VCaP (cell line): ENCODE results near the gene AP1S1.
"Not testable (repeated sequence)": the region's sequence is repeated elsewhere in the genome, so short reads cannot be mapped to it uniquely, and the experiment has no call there.

Source experiments
- H3K27ac ChIP-seq: fragments of 450-650 bp; 2 replicates; pipeline ENCODE4 v1.5.1; 2017
- CTCF ChIP-seq: fragments of 450-650 bp; conservative IDR thresholded peaks from 2 replicates; pipeline ENCODE4 v1.5.1; 2017; ENCODE audit warnings: mild to moderate bottlenecking, moderate library complexity

The AP1S1 gene

GRCh38 chr7:101126651-101127459, 27.4 kb upstream of the AP1S1 start, which contains the start of gene SERPINE1:
Gene SERPINE1 (plus strand): TSS chr7:101127104. CDS start chr7:101128394, 1,290 bp downstream.
- TF ChIP-seq CTCF: no peak
- H3K27ac ChIP-seq: no peak within 1 kb of the TSS

- H3K27ac ChIP-seq: no peak overlapping the region
- no peak for TF ChIP-seq CTCF
These were observed 26.7 kb upstream of the AP1S1 start for GRCh38 chr7:101127460-101128039.

- no peak overlapping the region for H3K27ac ChIP-seq
- no peak for TF ChIP-seq CTCF
These were observed 26.0 kb upstream of the AP1S1 start for GRCh38 chr7:101128040-101128834.

- no peak overlapping the region for H3K27ac ChIP-seq
- TF ChIP-seq CTCF: no peak
These were observed 24.6 kb upstream of the AP1S1 start for GRCh38 chr7:101129603-101130117.

- H3K27ac ChIP-seq: not testable (repeated sequence)
These were observed 21.4 kb upstream of the AP1S1 start for GRCh38 chr7:101132626-101133600.

GRCh38 chr7:101133621-101134398, 20.5 kb upstream of the AP1S1 start:
- H3K27ac ChIP-seq: no peak overlapping the region
- TF ChIP-seq CTCF: no peak
